ENCODE measurements around the gene DDX46. TPM values are rescaled to one million over a fixed set of nuclear protein-coding genes. Genes with fewer than 3 reads are reported as not detected.

Gene DDX46, protein sequence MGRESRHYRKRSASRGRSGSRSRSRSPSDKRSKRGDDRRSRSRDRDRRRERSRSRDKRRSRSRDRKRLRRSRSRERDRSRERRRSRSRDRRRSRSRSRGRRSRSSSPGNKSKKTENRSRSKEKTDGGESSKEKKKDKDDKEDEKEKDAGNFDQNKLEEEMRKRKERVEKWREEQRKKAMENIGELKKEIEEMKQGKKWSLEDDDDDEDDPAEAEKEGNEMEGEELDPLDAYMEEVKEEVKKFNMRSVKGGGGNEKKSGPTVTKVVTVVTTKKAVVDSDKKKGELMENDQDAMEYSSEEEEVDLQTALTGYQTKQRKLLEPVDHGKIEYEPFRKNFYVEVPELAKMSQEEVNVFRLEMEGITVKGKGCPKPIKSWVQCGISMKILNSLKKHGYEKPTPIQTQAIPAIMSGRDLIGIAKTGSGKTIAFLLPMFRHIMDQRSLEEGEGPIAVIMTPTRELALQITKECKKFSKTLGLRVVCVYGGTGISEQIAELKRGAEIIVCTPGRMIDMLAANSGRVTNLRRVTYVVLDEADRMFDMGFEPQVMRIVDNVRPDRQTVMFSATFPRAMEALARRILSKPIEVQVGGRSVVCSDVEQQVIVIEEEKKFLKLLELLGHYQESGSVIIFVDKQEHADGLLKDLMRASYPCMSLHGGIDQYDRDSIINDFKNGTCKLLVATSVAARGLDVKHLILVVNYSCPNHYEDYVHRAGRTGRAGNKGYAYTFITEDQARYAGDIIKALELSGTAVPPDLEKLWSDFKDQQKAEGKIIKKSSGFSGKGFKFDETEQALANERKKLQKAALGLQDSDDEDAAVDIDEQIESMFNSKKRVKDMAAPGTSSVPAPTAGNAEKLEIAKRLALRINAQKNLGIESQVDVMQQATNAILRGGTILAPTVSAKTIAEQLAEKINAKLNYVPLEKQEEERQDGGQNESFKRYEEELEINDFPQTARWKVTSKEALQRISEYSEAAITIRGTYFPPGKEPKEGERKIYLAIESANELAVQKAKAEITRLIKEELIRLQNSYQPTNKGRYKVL
- 20.1 and 21.3 TPM in 2 replicates for total RNA-seq

DNA sequence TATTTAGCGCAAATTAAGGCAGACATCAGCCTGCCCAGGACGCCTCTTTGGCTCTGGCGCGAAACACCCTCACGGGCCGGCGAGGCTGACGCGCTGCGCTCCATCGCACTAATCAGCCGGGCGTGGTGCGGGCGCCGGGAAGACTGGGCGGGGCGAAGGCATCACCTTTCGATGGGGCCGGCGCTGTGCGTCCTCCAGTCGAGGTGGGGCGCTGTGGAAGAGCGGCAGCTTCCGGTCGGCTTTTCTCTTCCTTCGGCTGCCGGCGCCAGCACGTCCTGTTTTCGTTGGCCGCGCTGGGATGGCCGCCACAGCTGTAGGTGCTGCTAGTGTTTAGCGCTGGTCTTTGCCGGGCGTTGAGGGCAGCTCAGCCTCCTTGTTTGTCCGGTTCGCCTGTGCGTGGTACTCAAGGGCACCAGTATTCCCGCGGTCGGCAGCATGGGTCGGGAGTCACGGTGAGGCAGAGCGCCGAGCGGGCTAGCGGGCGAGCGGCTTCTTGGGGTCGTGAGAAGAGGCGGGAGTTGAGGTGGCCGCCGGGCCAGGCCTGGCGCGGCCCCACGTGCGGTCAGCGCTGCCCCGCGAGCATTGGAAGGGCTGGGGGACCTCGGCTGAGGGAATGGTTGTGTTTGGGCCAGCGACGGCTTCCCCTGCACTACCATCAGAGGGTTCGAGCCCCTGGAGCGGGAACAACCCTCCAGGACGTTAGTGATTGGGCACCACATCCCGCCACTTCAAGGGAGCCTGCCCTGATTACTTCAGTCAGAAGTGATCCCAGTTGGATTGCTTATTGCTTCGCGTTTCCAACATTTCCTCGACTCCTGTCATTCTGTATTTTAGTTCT, at the start of gene DDX46:
Gene DDX46 (plus strand): TSS at position 276 of the 838 bp plus-strand sequence. CDS start 160 bp downstream, at position 436.

DNA sequence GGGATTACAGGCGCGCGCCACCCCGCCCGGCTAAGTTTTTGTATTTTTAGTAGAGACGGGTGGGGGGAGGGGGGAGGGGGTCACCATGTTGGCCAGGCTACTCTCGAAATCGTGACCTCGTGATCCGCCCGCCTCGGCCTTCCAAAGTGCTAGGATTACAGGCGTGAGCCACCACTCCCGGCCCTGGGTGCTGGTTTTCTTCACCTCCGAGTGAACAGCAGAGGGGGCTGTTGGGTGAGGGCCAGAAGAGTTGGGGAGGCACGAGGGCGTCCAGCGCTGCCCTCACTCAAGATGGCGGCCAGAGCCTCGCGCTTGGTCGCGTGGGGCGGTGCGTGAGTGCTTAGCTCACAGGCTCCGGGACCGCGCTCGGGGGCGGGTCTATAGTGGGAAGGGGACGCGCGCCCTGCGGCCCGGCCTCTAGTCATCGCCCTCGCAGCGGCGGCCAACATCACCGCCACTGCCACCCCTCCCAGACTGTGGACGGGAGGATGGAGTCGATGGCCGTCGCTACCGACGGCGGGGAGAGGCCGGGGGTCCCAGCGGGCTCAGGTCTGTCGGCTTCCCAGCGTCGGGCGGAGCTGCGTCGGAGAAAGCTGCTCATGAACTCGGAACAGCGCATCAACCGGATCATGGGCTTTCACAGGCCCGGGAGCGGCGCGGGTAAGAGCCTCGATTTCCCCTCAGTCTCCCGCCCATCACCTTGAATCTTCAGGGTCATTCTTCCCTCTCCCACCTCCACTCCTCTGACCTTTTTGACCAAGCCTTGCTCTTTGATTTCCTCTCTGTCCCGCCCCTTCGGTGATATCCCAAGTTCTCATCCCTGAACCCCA, 20.2 kb upstream of the DDX46 start, which contains the start of gene CAMLG:
Gene CAMLG (plus strand): TSS at position 416 of the 830 bp plus-strand sequence. CDS start 73 bp downstream, at position 489.

DNA sequence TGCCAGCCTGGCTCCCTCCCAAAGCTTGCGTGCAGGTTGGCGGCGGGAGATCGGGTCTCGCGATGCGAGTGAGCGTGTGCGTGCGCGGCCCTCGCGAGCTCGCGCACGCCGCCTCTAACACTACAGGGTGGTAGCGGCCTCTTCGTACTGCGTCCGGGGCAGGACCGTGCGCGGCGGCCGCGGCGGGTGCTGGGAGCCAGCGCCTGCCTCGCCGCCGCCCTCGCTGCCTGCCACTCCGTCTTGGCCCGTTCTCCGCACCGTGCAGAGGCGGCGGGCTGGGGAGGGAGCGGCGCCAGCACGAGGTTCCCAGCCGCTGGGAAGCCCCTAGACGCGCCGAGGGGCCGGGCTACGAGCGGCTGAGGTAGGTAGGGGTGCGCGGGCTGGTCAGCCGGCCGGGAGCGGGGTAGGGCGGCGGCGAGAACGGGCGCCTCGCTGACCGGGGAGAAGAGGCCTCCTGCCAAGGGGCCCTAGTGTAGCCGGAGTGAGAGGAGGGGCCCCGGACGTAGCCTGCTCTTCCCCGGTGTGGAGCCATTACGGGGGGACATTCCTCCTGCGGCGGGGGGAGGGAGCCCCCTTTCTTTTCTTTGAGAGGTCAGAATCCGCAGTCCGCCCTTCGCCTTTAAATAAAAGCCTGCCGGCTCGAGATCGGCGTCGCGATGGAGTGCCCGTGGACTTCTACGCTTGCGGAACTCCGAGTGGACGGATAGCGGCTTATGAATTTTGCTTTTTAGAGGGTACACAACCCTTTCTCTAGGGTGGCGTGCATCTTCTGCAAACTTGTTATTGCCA, 87.5 kb downstream of the DDX46 start, which contains the start of gene C5orf24:
Gene C5orf24 (plus strand): TSS at position 117 of the 789 bp plus-strand sequence. CDS start 8,933 bp downstream, outside the sequence.

DNA sequence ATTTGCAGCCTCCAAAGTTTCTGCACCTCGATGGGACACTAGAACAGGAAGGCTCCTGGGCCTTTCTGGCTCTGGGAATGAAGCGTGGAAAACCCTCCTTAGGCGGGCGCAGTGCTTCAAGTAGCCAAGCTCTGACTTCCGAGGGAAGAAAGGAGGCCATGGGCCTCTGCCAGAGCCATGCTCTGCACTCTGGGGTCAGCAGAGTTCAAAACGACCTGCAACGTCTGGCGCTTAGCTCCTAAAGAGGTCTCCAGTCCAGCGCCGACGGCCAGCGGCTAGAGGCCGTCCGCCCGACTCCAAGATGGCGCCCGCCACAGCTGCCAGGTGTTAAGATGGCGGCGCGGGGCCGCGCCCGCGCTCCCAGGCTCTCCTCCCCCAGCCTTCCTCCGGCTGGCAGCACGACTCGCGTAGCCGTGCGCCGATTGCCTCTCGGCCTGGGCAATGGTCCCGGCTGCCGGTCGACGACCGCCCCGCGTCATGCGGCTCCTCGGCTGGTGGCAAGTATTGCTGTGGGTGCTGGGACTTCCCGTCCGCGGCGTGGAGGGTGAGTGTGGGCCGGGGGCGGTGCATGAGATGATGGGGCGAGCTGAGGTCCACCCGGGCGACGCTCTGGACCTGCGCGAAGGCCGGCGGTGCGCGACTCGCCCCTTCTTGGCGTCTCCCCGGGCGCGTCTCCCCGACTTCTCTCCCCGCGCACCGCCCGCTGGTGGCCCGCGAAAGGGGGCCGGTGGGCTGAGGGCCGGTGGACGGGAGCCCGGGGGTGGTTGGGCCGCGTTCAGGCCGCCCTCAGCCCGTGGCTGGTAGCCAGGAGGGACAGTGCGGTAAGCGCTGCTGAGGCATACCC, 115.6 kb downstream of the DDX46 start, which contains the start of gene TXNDC15:
Gene TXNDC15 (plus strand): TSS at position 385 of the 844 bp plus-strand sequence. CDS start 57 bp downstream, at position 442.

Other genes with a start within 250 kb of the DDX46 start
- gene JADE2, start 233.1 kb upstream of the DDX46 start, total RNA-seq, result 22.9 and 32.2 TPM in 2 replicates
- gene SAR1B, start 126.0 kb upstream of the DDX46 start, total RNA-seq, result 136 and 152 TPM in 2 replicates
- 18.0 and 23.3 TPM in 2 replicates for gene SEC24A, start 110.0 kb upstream of the DDX46 start, total RNA-seq
- 31.2 and 35.9 TPM in 2 replicates for gene CAMLG, start 20.2 kb upstream of the DDX46 start, total RNA-seq
- 40.8 and 47.3 TPM in 2 replicates for gene C5orf24, start 87.2 kb downstream of the DDX46 start, total RNA-seq
- 136 and 163 TPM in 2 replicates for gene TXNDC15, start 115.6 kb downstream of the DDX46 start, total RNA-seq
- 5.9 and 6.1 TPM in 2 replicates for gene PCBD2, start 146.4 kb downstream of the DDX46 start, total RNA-seq
- gene CATSPER3, start 209.1 kb downstream of the DDX46 start, total RNA-seq, result 0.13 and 0.25 TPM in 2 replicates

All from aortic smooth muscle cell (primary cell).